Neural cell (in vitro differentiated cells): ENCODE data around the gene KIAA1210. TPM values are rescaled to one million over a fixed set of nuclear protein-coding genes. Genes with fewer than 3 reads are reported as not detected.

Experiments used
- H2AFZ ChIP-seq: fragments of 200-600, 300-800 bp; sonication (generic), shearing (Covaris generic); 2 replicates; pipeline ENCODE4 v1.6.0; 2014; ENCODE audit warnings: low read depth, mild to moderate bottlenecking, antibody characterized with exemption, low read length, moderate library complexity
- H3F3A ChIP-seq: fragments of 200-600 bp; shearing (Covaris generic); 2 replicates; pipeline ENCODE4 v1.6.1; 2016; ENCODE audit warnings: mild to moderate bottlenecking, moderate library complexity, mixed read lengths, antibody characterized with exemption, low read length; ENCODE audit not compliant: insufficient read depth, poor library complexity, severe bottlenecking
- H3K27ac ChIP-seq: fragments of 200-600, 300-800 bp; sonication (generic), shearing (Covaris generic); 2 replicates; pipeline ENCODE4 v1.5.1; 2014; ENCODE audit warnings: mild to moderate bottlenecking, low read length, moderate library complexity
- H3K27me3 ChIP-seq: fragments of 300-800, 200-600 bp; sonication (generic), shearing (Covaris generic); 2 replicates; pipeline ENCODE4 v1.6.0; 2014; ENCODE audit warnings: mild to moderate bottlenecking, low read depth, low read length, moderate library complexity; ENCODE audit not compliant: insufficient read depth
- H3K36me3 ChIP-seq: fragments of 300-800, 200-600 bp; sonication (generic), shearing (Covaris generic); 2 replicates; pipeline ENCODE4 v1.5.1; 2014; ENCODE audit warnings: mild to moderate bottlenecking, antibody characterized with exemption, low read length, moderate library complexity; ENCODE audit not compliant: insufficient read depth
- H3K4me2 ChIP-seq: fragments of 300-800, 200-600 bp; sonication (generic), shearing (Covaris generic); 2 replicates; pipeline ENCODE4 v1.6.0; 2014; ENCODE audit warnings: mild to moderate bottlenecking, low read length
- H3K4me3 ChIP-seq: fragments of 300-800, 200-600 bp; sonication (generic), shearing (Covaris generic); 2 replicates; pipeline ENCODE4 v1.5.1; 2014; ENCODE audit warnings: mild to moderate bottlenecking, low read length, moderate library complexity
- H3K79me2 ChIP-seq: fragments of 200-600 bp; shearing (Covaris generic); replicated peaks from 2 replicates; pipeline ENCODE4 v1.6.0; 2014; ENCODE audit warnings: mild to moderate bottlenecking, low read length, moderate library complexity; ENCODE audit not compliant: insufficient read depth
- H3K9ac ChIP-seq: fragments of 300-800, 200-600 bp; sonication (generic), shearing (Covaris generic); 2 replicates; pipeline ENCODE4 v1.6.1; 2016; ENCODE audit warnings: mild to moderate bottlenecking, low read length, mixed read lengths
- H3K9me2 ChIP-seq: fragments of 200-600 bp; shearing (Covaris generic); 2 replicates; pipeline ENCODE4 v1.6.1; 2016; ENCODE audit warnings: mild to moderate bottlenecking, low read length, mixed read lengths; ENCODE audit not compliant: insufficient read depth
- H3K9me3 ChIP-seq: fragments of 200-600, 300-800 bp; sonication (generic), shearing (Covaris generic); 2 replicates; pipeline ENCODE4 v1.6.1; 2016; ENCODE audit warnings: mild to moderate bottlenecking, mixed run types, low read length, moderate library complexity, mixed read lengths
- H4K20me1 ChIP-seq: fragments of 200-600 bp; shearing (Covaris generic); 2 replicates; pipeline ENCODE4 v1.6.1; 2016; ENCODE audit warnings: mild to moderate bottlenecking, mixed run types; ENCODE audit not compliant: insufficient read depth
- CTCF ChIP-seq: fragments of 450-650 bp; IDR thresholded peaks from 2 replicates; pipeline ENCODE4 v1.5.1; 2014; ENCODE audit warnings: antibody characterized with exemption, mild to moderate bottlenecking, moderate library complexity; ENCODE audit not compliant: poor library complexity, severe bottlenecking
- EP300 ChIP-seq: fragments of 450-650 bp; conservative IDR thresholded peaks from 2 replicates; pipeline ENCODE4 v1.6.1; 2014; ENCODE audit warnings: antibody characterized with exemption, mild to moderate bottlenecking, moderate library complexity; ENCODE audit not compliant: poor library complexity, severe bottlenecking
- EZH2 ChIP-seq: fragments of 200-600, 300-800 bp; shearing (Covaris generic), sonication (generic); IDR thresholded peaks from 2 replicates; pipeline ENCODE4 v1.6.1; 2014; ENCODE audit warnings: antibody characterized with exemption, low read length, borderline replicate concordance, mild to moderate bottlenecking; ENCODE audit not compliant: insufficient read depth, poor library complexity, severe bottlenecking
- MXI1 ChIP-seq: fragments of 450-650 bp; conservative IDR thresholded peaks from 2 replicates; pipeline ENCODE4 v1.6.1; 2014; ENCODE audit warnings: antibody characterized with exemption, mild to moderate bottlenecking; ENCODE audit not compliant: poor library complexity, severe bottlenecking
- POLR2AphosphoS5 ChIP-seq: IDR thresholded peaks from 2 replicates; pipeline ENCODE4 v1.6.1; 2012
- RAD21 ChIP-seq: fragments of 450-650 bp; conservative IDR thresholded peaks from 2 replicates; pipeline ENCODE4 v1.6.1; 2014; ENCODE audit warnings: antibody characterized with exemption, mild to moderate bottlenecking, moderate library complexity
- SMC3 ChIP-seq: fragments of 450-650 bp; conservative IDR thresholded peaks from 2 replicates; pipeline ENCODE4 v1.6.1; 2014; ENCODE audit warnings: antibody characterized with exemption, mild to moderate bottlenecking, moderate library complexity; ENCODE audit not compliant: poor library complexity
- TAF1 ChIP-seq: IDR thresholded peaks from 2 replicates; pipeline ENCODE4 v1.6.1; 2012; ENCODE audit warnings: low read depth
- polyA plus RNA-seq: library from polyadenylated mRNA; depleted of rRNA; stranded (reverse); fragments of >200 nt; gene quantifications from 2 replicates; pipeline ENCODE4 v1.2.3, GENCODE V29; 2014
- TF ChIP-seq, protein P1 (sequence below): IDR thresholded peaks from 2 replicates; pipeline ENCODE4 v1.6.1; 2012; ENCODE audit warnings: borderline replicate concordance

KIAA1210 gene
- polyA plus RNA-seq, 1 donor from 2014 or later, result not detected

GRCh38 chrX:119130911-119131310, 3.3 kb upstream of the KIAA1210 start:
- no peaks in the 10 kb centered on the region for H4K20me1 ChIP-seq
- H3K79me2 ChIP-seq, result no peaks in the 10 kb centered on the region
- no peak overlapping the region for H3K4me2 ChIP-seq
- no peak overlapping the region for H2AFZ ChIP-seq
- H3K9me3 ChIP-seq, result no peaks in the 10 kb centered on the region
- H3K9ac ChIP-seq, result no peak overlapping the region
- H3K27me3 ChIP-seq, result no peaks in the 10 kb centered on the region
- H3K36me3 ChIP-seq, result no peaks in the 10 kb centered on the region
- no peak overlapping the region for H3K4me3 ChIP-seq
- H3F3A ChIP-seq, result no peaks in the 10 kb centered on the region
- TF ChIP-seq MXI1, result no peak
- TF ChIP-seq SMC3, result no peak
- TF ChIP-seq POLR2AphosphoS5, result no peak
- TF ChIP-seq EZH2, result no peak
- no peak for TF ChIP-seq CTCF
- TF ChIP-seq, protein P1, sequence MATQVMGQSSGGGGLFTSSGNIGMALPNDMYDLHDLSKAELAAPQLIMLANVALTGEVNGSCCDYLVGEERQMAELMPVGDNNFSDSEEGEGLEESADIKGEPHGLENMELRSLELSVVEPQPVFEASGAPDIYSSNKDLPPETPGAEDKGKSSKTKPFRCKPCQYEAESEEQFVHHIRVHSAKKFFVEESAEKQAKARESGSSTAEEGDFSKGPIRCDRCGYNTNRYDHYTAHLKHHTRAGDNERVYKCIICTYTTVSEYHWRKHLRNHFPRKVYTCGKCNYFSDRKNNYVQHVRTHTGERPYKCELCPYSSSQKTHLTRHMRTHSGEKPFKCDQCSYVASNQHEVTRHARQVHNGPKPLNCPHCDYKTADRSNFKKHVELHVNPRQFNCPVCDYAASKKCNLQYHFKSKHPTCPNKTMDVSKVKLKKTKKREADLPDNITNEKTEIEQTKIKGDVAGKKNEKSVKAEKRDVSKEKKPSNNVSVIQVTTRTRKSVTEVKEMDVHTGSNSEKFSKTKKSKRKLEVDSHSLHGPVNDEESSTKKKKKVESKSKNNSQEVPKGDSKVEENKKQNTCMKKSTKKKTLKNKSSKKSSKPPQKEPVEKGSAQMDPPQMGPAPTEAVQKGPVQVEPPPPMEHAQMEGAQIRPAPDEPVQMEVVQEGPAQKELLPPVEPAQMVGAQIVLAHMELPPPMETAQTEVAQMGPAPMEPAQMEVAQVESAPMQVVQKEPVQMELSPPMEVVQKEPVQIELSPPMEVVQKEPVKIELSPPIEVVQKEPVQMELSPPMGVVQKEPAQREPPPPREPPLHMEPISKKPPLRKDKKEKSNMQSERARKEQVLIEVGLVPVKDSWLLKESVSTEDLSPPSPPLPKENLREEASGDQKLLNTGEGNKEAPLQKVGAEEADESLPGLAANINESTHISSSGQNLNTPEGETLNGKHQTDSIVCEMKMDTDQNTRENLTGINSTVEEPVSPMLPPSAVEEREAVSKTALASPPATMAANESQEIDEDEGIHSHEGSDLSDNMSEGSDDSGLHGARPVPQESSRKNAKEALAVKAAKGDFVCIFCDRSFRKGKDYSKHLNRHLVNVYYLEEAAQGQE, result no peak
- no peak for TF ChIP-seq EP300
- H3K27ac ChIP-seq, result no peak overlapping the region
- no peaks in the 10 kb centered on the region for H3K9me2 ChIP-seq

DNA sequence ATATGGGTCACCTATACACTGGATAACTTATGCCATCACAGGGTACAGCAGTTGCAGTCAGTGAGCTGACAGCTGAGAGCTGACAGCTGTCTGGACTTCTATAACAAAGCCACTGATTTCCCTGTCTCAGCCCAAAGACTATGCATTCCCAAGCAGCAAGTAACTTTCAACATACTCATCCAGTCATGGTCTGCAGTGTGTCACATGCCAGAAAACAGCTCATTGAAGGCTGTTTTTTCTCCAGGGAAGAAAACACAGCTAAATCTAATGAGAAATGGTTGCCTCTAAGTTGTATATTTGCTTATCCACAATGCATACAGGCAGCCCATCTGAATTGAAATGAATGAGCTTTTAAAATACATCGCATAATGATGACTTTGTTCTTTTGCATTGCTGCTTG, 6.3 kb downstream of the KIAA1210 start:
- H3K36me3 ChIP-seq, result no peaks in the 10 kb centered on the region
- H3K9me2 ChIP-seq, result no peaks in the 10 kb centered on the region
- H3K79me2 ChIP-seq, result no peaks in the 10 kb centered on the region
- H3K27me3 ChIP-seq, result no peaks in the 10 kb centered on the region
- no peak overlapping the region for H3K27ac ChIP-seq
- no peak overlapping the region for H3K4me3 ChIP-seq
- no peak overlapping the region for H2AFZ ChIP-seq
- H3F3A ChIP-seq, result no peaks in the 10 kb centered on the region
- TF ChIP-seq TAF1 (no peak), SMC3 (no peak), CTCF (no peak), POLR2AphosphoS5 (no peak), EP300 (no peak), MXI1 (no peak), RAD21 (no peak), EZH2 (no peak)
- TF ChIP-seq, protein P1, result no peak
- no peak overlapping the region for H3K4me2 ChIP-seq
- H4K20me1 ChIP-seq, result no peaks in the 10 kb centered on the region
- no peaks in the 10 kb centered on the region for H3K9me3 ChIP-seq
- H3K9ac ChIP-seq, result no peak overlapping the region
